Activated T-cell treated with anti-CD3 and anti-CD28 coated beads, Interleukin-2, amount 50 U/mL, for 4 hours (primary cell): Measurements from ENCODE around the gene TDRD3. TPM values are rescaled to one million over a fixed set of nuclear protein-coding genes. Genes with fewer than 3 reads are reported as not detected.

Experiments used
- total RNA-seq, 3 donors: library from RNA; stranded (reverse); gene quantifications; one replicate each; pipeline ENCODE4 v1.2.1, GENCODE V29; 2021

Gene TDRD3
- total RNA-seq, 3 donors from 2014 or later: 14.3 to 16.0 (median 15.1) TPM

Other genes starting within 250 kb of the TDRD3 start
- gene DIAPH3, start 233.3 kb upstream of the TDRD3 start, total RNA-seq: 1 to 10 TPM; 2.1 to 4.0 (median 3.7) TPM